Tibial artery (tissue), 4 donors: ENCODE results near the gene TP63.

ENCODE experiments used
- DNase-seq, 2 donors: peaks; one replicate each; pipeline ENCODE4 v3.0.0-alpha.2; 2019
- H3K27ac ChIP-seq, 2 donors: fragments of 200-600 bp; sonication (generic) in 1 of 2; 1 replicate in 1 of 2; 2 replicates in 1 of 2; pipeline ENCODE4 v1.5.1; 2018 to 2019; ENCODE audit warnings: mild to moderate bottlenecking in 1 of 2
- H3K27me3 ChIP-seq, 2 donors: fragments of 200-600 bp; sonication (generic) in 1 of 2; one replicate each; pipeline versions ENCODE4 v1.5.1 to v1.6.0; 2016 to 2019
- H3K36me3 ChIP-seq, 3 donors: fragments of 200-600 bp; sonication (generic) in 2 of 3; one replicate each; pipeline ENCODE4 v1.5.1; 2016 to 2019; ENCODE audit warnings: mild to moderate bottlenecking in 2 of 3
- H3K4me1 ChIP-seq, 4 donors: fragments of 200-600 bp; sonication (generic) in 2 of 4; 1 replicate in 3 of 4; 2 replicates in 1 of 4; pipeline ENCODE4 v1.5.1; 2016 to 2019
- H3K4me3 ChIP-seq, 2 donors: fragments of 200-600 bp; sonication (generic) in 1 of 2; 1 replicate in 1 of 2; 2 replicates in 1 of 2; pipeline ENCODE4 v1.5.1; 2018 to 2019; ENCODE audit warnings: mild to moderate bottlenecking in 2 of 2
- H3K9me3 ChIP-seq, 3 donors: fragments of 200-600 bp; sonication (generic) in 1 of 3; one replicate each; pipeline ENCODE4 v1.5.1; 2016 to 2019
- intact Hi-C: fragments of 100-400 bp; cut with DNase I; formaldehyde crosslinking; loops from one replicate; pipeline ENCODE4 v1.15.0; 2023; ENCODE audit warnings: low total_unique reads
- TF ChIP-seq, protein P1 (sequence below), 2 experiments: fragments of 200-600 bp in 1 of 2; fragments of 450-650 bp in 1 of 2; IDR thresholded peaks; one replicate each; pipeline ENCODE4 v1.5.1; 2017 to 2019; ENCODE audit warnings: antibody characterized with exemption in 2 of 2, mild to moderate bottlenecking in 1 of 2, moderate library complexity in 1 of 2

The TP63 gene

DNA sequence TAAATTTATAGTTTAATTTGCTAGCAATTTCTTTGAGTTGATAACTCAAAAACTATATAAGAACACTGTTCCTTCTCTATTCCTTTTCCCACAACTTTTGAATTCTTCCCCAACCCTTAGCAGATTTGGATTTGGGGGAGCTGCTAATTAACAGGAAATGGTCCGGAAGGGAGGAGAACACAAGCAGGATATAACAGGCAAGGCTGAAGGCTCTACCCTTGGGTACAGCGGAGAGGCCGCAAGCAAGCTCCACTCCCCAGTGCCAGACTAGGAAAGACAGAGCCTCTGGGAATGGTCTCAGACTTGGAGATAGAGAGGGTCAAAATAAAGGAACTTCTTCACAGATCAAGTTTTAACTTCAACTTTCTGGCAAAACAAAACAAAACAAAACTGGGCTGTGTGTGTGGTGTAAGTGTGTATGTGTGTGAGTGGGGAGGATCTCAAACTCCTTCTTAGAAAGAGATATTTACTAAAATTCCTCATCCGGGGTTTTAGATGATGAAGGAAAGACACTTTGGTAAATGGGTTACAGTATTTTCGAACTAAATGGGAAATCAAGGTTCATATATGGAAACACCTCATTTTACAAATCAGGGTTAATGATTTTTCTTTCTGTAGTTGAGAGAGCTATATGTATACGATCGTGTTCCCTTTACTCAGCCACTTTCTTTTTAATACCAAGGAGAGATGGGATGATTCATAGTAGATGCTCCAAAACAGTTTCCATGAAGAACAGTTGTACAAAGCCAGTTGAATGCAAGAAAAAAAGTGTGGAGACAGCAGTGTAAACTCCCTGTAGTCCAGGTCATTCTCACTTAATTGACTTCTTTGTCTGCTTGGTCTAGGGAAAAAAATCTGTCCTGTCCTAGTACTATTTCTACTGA is 161.1 kb downstream of the TP63 start:
- H3K27me3 ChIP-seq, result no peaks in the 10 kb centered on the region
- no peaks in the 10 kb centered on the region for H3K4me1 ChIP-seq
- intact Hi-C loops, result no loop called here
- DNase-seq, result no peak
- H3K27ac ChIP-seq, result no peak overlapping the region
- H3K9me3 ChIP-seq, result no peaks in the 10 kb centered on the region
- no peaks in the 10 kb centered on the region for H3K36me3 ChIP-seq
- TF ChIP-seq, protein P1, sequence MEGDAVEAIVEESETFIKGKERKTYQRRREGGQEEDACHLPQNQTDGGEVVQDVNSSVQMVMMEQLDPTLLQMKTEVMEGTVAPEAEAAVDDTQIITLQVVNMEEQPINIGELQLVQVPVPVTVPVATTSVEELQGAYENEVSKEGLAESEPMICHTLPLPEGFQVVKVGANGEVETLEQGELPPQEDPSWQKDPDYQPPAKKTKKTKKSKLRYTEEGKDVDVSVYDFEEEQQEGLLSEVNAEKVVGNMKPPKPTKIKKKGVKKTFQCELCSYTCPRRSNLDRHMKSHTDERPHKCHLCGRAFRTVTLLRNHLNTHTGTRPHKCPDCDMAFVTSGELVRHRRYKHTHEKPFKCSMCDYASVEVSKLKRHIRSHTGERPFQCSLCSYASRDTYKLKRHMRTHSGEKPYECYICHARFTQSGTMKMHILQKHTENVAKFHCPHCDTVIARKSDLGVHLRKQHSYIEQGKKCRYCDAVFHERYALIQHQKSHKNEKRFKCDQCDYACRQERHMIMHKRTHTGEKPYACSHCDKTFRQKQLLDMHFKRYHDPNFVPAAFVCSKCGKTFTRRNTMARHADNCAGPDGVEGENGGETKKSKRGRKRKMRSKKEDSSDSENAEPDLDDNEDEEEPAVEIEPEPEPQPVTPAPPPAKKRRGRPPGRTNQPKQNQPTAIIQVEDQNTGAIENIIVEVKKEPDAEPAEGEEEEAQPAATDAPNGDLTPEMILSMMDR (IDR thresholded peaks at IDR 0.05), result no peak
- H3K4me3 ChIP-seq, result no peak overlapping the region

DNA sequence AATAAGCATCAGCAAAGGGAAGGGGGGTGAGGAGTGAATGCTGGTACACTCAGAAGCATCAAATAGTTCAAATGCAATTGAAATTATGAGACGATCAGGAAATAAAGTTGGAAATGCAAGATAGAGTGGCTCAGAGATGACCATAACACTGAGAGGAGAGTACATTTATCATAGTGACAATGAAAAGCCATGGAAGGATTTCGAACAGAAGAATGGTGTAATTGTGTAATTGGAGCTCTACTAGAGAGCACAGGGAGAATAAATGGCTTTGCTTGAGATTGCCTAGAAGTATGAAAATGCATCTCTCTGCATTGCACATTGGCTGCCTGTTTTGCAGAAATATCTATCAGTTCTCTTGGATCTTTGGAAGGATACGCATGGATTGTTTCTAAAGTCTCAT is 163.3 kb downstream of the TP63 start:
- no peaks in the 10 kb centered on the region for H3K27me3 ChIP-seq
- H3K36me3 ChIP-seq, result no peaks in the 10 kb centered on the region
- H3K4me3 ChIP-seq, result no peak overlapping the region
- H3K4me1 ChIP-seq, result no peaks in the 10 kb centered on the region
- DNase-seq, result no peak
- H3K27ac ChIP-seq, result no peak overlapping the region
- intact Hi-C loops, result no loop called here
- no peaks in the 10 kb centered on the region for H3K9me3 ChIP-seq
- TF ChIP-seq, protein P1 (IDR thresholded peaks at IDR 0.05), result no peak

DNA sequence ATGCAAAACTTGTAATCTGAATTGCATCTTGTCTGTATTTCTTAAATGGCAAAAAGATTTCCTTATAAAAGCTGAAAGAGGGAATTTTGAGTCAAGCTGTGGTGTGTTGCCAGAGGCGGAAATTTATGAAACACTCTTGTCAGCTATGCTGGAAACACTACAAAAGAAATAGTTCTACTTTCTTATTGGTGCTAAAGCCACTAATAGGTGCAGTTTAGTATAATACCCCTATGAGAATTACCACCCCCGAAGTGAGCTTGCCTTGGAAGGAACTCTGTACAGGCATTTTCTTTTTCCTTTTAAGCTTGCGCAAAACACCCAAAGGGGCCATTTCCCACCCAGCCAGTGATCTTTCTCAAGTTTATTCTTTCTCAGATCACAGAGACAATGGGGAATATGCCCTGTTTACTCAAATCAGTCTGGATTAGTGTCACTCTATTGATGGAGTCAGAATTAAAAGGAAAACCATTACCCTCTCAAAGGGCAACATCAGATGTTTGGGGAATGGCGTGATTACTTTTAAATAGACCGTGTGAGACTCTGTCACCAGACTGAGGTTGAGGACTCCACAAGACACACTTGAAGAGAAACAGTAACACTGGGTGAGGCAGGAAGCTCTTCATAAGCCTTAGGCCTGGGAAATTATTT is 166.0 kb downstream of the TP63 start:
- no peaks in the 10 kb centered on the region for H3K4me1 ChIP-seq
- H3K36me3 ChIP-seq, result no peaks in the 10 kb centered on the region
- H3K27me3 ChIP-seq, result no peaks in the 10 kb centered on the region
- no peak for DNase-seq
- H3K27ac ChIP-seq, result no peak overlapping the region
- intact Hi-C loops, result no loop called here
- no peaks in the 10 kb centered on the region for H3K9me3 ChIP-seq
- H3K4me3 ChIP-seq, result no peak overlapping the region
- TF ChIP-seq, protein P1 (IDR thresholded peaks at IDR 0.05), result no peak

GRCh38 chr3:189799366-189799765 is 168.2 kb downstream of the TP63 start:
- DNase-seq, result no peak
- Histone ChIP-seq H3K4me3 (no peak overlapping the region), H3K9me3 (no peaks in the 10 kb centered on the region), H3K27ac (no peak overlapping the region), H3K4me1 (no peaks in the 10 kb centered on the region), H3K36me3 (no peaks in the 10 kb centered on the region), H3K27me3 (no peaks in the 10 kb centered on the region)
- TF ChIP-seq, protein P1 (IDR thresholded peaks at IDR 0.05), result no peak
- intact Hi-C loops, result no loop called here

DNA sequence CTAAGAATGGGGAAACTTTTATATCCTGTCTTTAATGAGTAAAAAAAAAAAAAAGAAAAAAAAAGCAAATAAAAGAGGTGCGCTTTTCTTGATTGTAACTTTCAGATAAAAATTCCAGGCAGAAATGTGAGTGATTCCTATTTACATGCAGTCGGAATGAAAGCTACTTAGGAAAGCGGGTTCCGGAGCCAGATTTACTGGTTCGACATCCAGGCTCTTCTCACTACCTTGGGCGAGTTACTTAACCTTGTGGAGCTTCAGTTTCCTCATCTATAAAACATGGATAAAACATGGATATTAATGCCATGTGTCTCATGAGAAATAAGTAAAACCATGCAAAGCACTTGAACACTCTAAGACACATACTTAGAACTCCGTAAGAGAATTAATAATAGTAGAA is 169.2 kb downstream of the TP63 start:
- no peaks in the 10 kb centered on the region for H3K27me3 ChIP-seq
- TF ChIP-seq, protein P1 (IDR thresholded peaks at IDR 0.05), result no peak
- H3K9me3 ChIP-seq, result no peaks in the 10 kb centered on the region
- no peak overlapping the region for H3K4me3 ChIP-seq
- no peaks in the 10 kb centered on the region for H3K36me3 ChIP-seq
- intact Hi-C loops, result no loop called here
- DNase-seq, result no peak
- H3K27ac ChIP-seq, result no peak overlapping the region
- no peaks in the 10 kb centered on the region for H3K4me1 ChIP-seq
